ENCODE measurements around the gene PRKCSH.
"Not testable (repeated sequence)": the region's sequence is repeated elsewhere in the genome, so short reads cannot be mapped to it uniquely, and the experiment has no call there.

Gene PRKCSH

GRCh38 chr19:11400798-11401197, 34.6 kb upstream of the PRKCSH start:
- no peak overlapping the region for H3K4me3 ChIP-seq (ENCODE audit: low read depth, low read length)
- TF ChIP-seq CTCF (IDR thresholded peaks at IDR 0.05; ENCODE audit: low read depth, low read length): no peak

DNA sequence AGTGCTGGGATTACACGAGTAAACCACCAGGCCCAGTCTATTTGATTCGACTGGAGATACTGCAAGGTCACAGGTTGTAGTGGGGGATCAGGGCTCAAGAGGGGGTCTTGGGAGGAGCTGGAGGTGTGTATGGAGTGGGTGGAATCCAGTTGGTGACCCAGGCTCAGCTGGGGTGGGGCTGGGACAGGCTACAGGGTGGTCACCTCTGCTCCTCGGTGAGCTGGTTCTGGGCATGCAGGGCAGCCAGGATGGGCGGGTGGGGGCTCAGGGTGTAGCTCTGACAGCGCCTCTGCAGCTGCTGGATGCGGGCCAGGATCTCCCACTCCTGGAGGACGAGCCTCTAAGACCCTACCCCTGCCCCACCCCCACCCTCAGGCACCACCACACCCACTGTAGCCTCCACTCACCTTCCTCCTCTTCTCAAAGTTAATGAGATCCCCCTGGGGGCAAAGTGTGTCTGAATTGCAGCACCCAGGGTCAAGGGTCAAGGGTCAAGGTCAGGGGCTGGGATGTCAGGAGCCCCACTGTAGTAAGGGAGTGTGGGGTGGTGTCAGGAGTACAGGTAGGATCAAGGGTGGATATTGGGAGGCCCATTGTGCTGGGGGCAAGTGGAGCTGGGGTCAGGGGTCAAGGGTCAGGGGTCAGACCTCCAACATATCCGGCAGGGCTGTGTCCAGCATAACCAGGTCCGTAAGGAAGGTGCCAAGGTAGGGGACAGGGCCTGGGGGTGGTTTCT, 33.5 kb upstream of the PRKCSH start:
- no peak for TF ChIP-seq CTCF (IDR thresholded peaks at IDR 0.05; ENCODE audit: low read depth, low read length)
- H3K4me3 ChIP-seq (ENCODE audit: low read depth, low read length): no peak overlapping the region

- no peak overlapping the region for H3K4me3 ChIP-seq (ENCODE audit: low read depth, low read length)
These were observed 30.7 kb upstream of the PRKCSH start for GRCh38 chr19:11404588-11405222.

DNA sequence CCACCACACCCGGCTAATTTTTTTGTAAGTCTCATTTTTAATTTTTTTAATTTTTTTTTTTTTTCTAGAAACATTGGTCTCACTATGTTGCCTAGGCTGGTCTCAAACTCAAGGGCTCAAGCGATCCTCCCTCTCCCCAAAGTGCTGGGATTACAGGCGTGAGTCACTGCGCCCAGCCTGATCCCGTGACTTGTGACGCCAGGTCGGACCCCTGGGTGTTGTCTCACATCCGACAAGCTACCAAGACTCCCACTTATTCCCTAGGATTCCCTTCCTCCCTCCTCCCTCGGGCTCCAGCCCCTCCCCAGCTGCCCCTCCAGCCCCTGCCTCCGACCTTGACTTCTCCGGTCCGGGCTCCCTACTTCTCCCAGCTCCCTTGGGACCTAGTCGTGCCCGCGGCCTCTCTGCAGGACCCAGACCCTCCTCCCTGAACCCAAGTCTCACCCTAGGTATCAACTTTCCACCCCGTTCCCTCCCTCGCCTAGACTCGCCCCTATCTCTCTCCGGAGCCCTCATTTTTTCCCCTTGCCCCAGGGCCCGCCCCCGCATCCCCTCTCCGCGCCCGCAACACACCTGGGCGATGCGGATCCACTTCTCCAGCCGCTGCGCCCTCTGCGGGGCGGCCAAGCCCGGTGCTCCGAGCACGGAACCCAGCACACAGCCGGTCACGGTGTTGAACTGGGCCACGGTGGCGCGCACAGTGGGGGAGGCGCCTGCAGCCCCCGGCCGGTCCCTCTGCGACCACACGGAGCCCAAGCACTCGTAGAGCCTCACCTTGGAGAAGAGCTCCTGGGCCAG, 29.4 kb upstream of the PRKCSH start:
- TF ChIP-seq CTCF (IDR thresholded peaks at IDR 0.05; ENCODE audit: low read depth, low read length): no peak
- no peak overlapping the region for H3K4me3 ChIP-seq (ENCODE audit: low read depth, low read length)

More at GRCh38 chr19:11404588-11405222, 30.7 kb upstream of the PRKCSH start:
- no peak for TF ChIP-seq CTCF (IDR thresholded peaks at IDR 0.05; ENCODE audit: low read depth, low read length)

- not testable (repeated sequence) for H3K4me3 ChIP-seq (ENCODE audit: low read depth, low read length)
These were observed 28.7 kb upstream of the PRKCSH start for GRCh38 chr19:11406703-11407236.

DNA sequence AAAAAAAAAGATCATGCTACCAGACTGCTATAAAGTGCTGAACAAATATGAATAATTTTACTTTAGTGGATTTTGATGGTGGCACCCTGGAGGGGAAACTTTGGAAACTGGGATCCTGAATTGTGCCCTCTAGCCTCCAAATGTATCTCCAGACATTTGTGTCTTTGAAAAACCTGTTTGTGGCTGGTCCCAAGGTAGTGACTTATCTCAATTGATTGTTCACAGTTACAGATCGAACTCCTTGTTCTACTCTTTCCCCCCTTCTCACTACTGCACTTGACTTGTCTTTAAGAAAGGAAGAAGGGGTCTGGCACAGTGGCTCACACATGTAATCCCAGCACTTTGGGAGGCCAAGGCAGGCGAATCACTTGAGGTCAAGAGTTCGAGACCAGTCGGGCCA, 26.8 kb upstream of the PRKCSH start:
- no peak for TF ChIP-seq CTCF (IDR thresholded peaks at IDR 0.05; ENCODE audit: low read depth, low read length)
- no peak overlapping the region for H3K4me3 ChIP-seq (ENCODE audit: low read depth, low read length)

GRCh38 chr19:11410682-11411081, 24.8 kb upstream of the PRKCSH start:
- no peak for TF ChIP-seq CTCF (IDR thresholded peaks at IDR 0.05; ENCODE audit: low read depth, low read length)
- H3K4me3 ChIP-seq (ENCODE audit: low read depth, low read length): no peak overlapping the region

All from WI38 (cell line).